CD4-positive, alpha-beta T cell (primary cell): ENCODE results near the gene SDS. TPM values are rescaled to one million over a fixed set of nuclear protein-coding genes. Genes with fewer than 3 reads are reported as not detected.

ENCODE experiments used
- ATAC-seq: fragments of 200-7000 bp; cut with Tn5 transposase; one replicate; pipeline ENCODE4 v1.10.0; 2022; ENCODE audit warnings: mild to moderate bottlenecking; ENCODE audit not compliant: poor library complexity
- CTCF ChIA-PET: fragments of 350-600 bp; sonication (Branson Sonifier 250); formaldehyde crosslinking; loops from one replicate; lab custom pipeline; 2021; ENCODE audit warnings: antibody characterized with exemption, inconsistent platforms; lab: Charles Lee
- POLR2A ChIA-PET: fragments of 350-600 bp; sonication (Branson Sonifier 250); formaldehyde crosslinking; loops from one replicate; lab custom pipeline; 2021; ENCODE audit warnings: antibody characterized with exemption, inconsistent platforms; lab: Charles Lee
- DNase-seq, 14 experiments: peaks; one replicate each; pipeline ENCODE4 v3.0.0-alpha.2; 2013 to 2020; ENCODE audit warnings: mixed read lengths in 2 of 14
- H3K27ac ChIP-seq, 2 donors: one replicate each; pipeline versions ENCODE4 v1.5.1 to v1.7.0; 2013; ENCODE audit warnings: low read length in 2 of 2, low read depth in 1 of 2, mild to moderate bottlenecking in 1 of 2
- H3K27me3 ChIP-seq, 2 experiments: 1 replicate in 1 of 2; 2 replicates in 1 of 2; pipeline versions ENCODE4 v1.6.1 to v1.7.0; 2013; ENCODE audit warnings: low read length in 2 of 2, control low read depth in 1 of 2, mild to moderate bottlenecking in 1 of 2, moderate library complexity in 1 of 2; ENCODE audit not compliant: insufficient read depth in 2 of 2, control insufficient read depth in 1 of 2
- H3K36me3 ChIP-seq: one replicate; pipeline ENCODE4 v1.6.1; 2013; ENCODE audit warnings: low read length, control low read depth; ENCODE audit not compliant: insufficient read depth
- H3K4me1 ChIP-seq: one replicate; pipeline ENCODE4 v1.6.1; 2013; ENCODE audit warnings: low read length, control low read depth; ENCODE audit not compliant: insufficient read depth
- H3K4me3 ChIP-seq: one replicate; pipeline ENCODE4 v1.5.1; 2013; ENCODE audit warnings: mild to moderate bottlenecking, low read length, moderate library complexity
- H3K9me3 ChIP-seq, 2 experiments: 1 replicate in 1 of 2; 2 replicates in 1 of 2; pipeline versions ENCODE4 v1.6.1 to v1.7.0; 2013; ENCODE audit warnings: low read length in 2 of 2, mild to moderate bottlenecking in 2 of 2, control low read depth in 1 of 2, moderate library complexity in 1 of 2; ENCODE audit not compliant: control insufficient read depth in 1 of 2, insufficient read depth in 1 of 2
- H3K27ac Mint-ChIP-seq: one replicate; pipeline ENCODE4 v1.8.0; 2020; ENCODE audit warnings: mixed read lengths
- H3K27me3 Mint-ChIP-seq: one replicate; pipeline ENCODE4 v1.8.0; 2021; ENCODE audit warnings: mixed read lengths
- H3K36me3 Mint-ChIP-seq: one replicate; pipeline ENCODE4 v1.8.0; 2021; ENCODE audit warnings: low read depth, mixed read lengths
- H3K4me1 Mint-ChIP-seq: one replicate; pipeline ENCODE4 v1.8.0; 2021; ENCODE audit warnings: low read depth, mixed read lengths
- H3K4me3 Mint-ChIP-seq: one replicate; pipeline ENCODE4 v1.8.0; 2020; ENCODE audit warnings: mild to moderate bottlenecking, mixed read lengths
- H3K9me3 Mint-ChIP-seq: one replicate; pipeline ENCODE4 v1.8.0; 2020; ENCODE audit warnings: mixed read lengths
- CTCF ChIP-seq: fragments of 200-600 bp; IDR thresholded peaks from one replicate; pipeline ENCODE4 v1.8.0; 2022; ENCODE audit warnings: antibody characterized with exemption, mild to moderate bottlenecking
- intact Hi-C, 2 experiments: fragments of 100-400 bp; cut with DNase I in 1 of 2; cut with micrococcal nuclease in 1 of 2; formaldehyde crosslinking; loops; one replicate each; pipeline versions ENCODE4 v1.15.1 to v1.9.0; 2023 to 2025; cut with DNase I, micrococcal nuclease
- total RNA-seq, 174 experiments: library from RNA in 2 of 174; stranded (reverse) in 2 of 174; gene quantifications; one replicate each; pipeline ENCODE4 v1.2.3 and lab custom pipeline; 2021 to 2026

The SDS gene
- total RNA-seq, 2 experiments from 2014 or later, result not detected

GRCh38 chr12:113428482-113428881 lies 24.8 kb upstream of the SDS start:
- Histone ChIP-seq H3K9me3 (no peaks in the 10 kb centered on the region), H3K4me3 (no peak overlapping the region), H3K36me3 (no peaks in the 10 kb centered on the region), H3K27ac (no peak overlapping the region), H3K4me1 (no peaks in the 10 kb centered on the region), H3K27me3 (peaks cover 0 to 8% of the 10 kb centered on the region in 2 experiments)
- CTCF ChIA-PET, result no interaction called here
- H3K4me3 Mint-ChIP-seq, result no peak overlapping the region
- POLR2A ChIA-PET, result no interaction called here
- H3K27ac Mint-ChIP-seq, result no peak overlapping the region
- ATAC-seq, result no peak
- DNase-seq, result no peak
- H3K27me3 Mint-ChIP-seq, result peaks cover 6% of the 10 kb centered on the region
- intact Hi-C loops, result loop anchor here in 1 of 2 experiments (10.0 kb wide), 1 partner anchor 234 kb away; no protein-coding TSS in a partner anchor
- H3K4me1 Mint-ChIP-seq, result no peaks in the 10 kb centered on the region
- no peaks in the 10 kb centered on the region for H3K9me3 Mint-ChIP-seq
- TF ChIP-seq CTCF, result no peak
- no peaks in the 10 kb centered on the region for H3K36me3 Mint-ChIP-seq

GRCh38 chr12:113427882-113428281 lies 24.2 kb upstream of the SDS start:
- Histone ChIP-seq H3K4me1 (no peaks in the 10 kb centered on the region), H3K9me3 (no peaks in the 10 kb centered on the region), H3K36me3 (no peaks in the 10 kb centered on the region), H3K27me3 (peaks cover 0 to 8% of the 10 kb centered on the region in 2 experiments), H3K4me3 (no peak overlapping the region), H3K27ac (no peak overlapping the region)
- H3K9me3 Mint-ChIP-seq, result no peaks in the 10 kb centered on the region
- peaks cover 6% of the 10 kb centered on the region for H3K27me3 Mint-ChIP-seq
- H3K36me3 Mint-ChIP-seq, result no peaks in the 10 kb centered on the region
- intact Hi-C loops, result loop anchor here in 1 of 2 experiments (10.0 kb wide), 1 partner anchor 233 kb away; no protein-coding TSS in a partner anchor
- H3K27ac Mint-ChIP-seq, result no peak overlapping the region
- TF ChIP-seq CTCF, result no peak
- ATAC-seq (no peak), DNase-seq (no peak)
- no peak overlapping the region for H3K4me3 Mint-ChIP-seq
- POLR2A ChIA-PET, result no interaction called here
- H3K4me1 Mint-ChIP-seq, result peaks cover 3% of the 10 kb centered on the region
- CTCF ChIA-PET, result no interaction called here

GRCh38 chr12:113425960-113426453 lies 22.3 kb upstream of the SDS start:
- CTCF ChIA-PET, result interaction anchor here (1.2 kb wide), 1 partner anchor 115 kb away, joined by 4 read pairs; no protein-coding TSS in a partner anchor
- POLR2A ChIA-PET, result no interaction called here
- peaks cover 3% of the 10 kb centered on the region for H3K4me1 ChIP-seq
- Mint-ChIP-seq H3K27me3 (peaks cover 3% of the 10 kb centered on the region), H3K4me3 (no peak overlapping the region), H3K27ac (no peak overlapping the region), H3K4me1 (peaks cover 14% of the 10 kb centered on the region), H3K36me3 (no peaks in the 10 kb centered on the region), H3K9me3 (no peaks in the 10 kb centered on the region)
- no peaks in the 10 kb centered on the region for H3K9me3 ChIP-seq
- intact Hi-C loops, result loop anchor here (1.0 to 10.0 kb wide), 3 partner anchors 115 to 231 kb away; no protein-coding TSS in a partner anchor
- no peak for ATAC-seq
- H3K4me3 ChIP-seq, result no peak overlapping the region
- peaks cover 0 to 8% of the 10 kb centered on the region in 2 experiments for H3K27me3 ChIP-seq
- TF ChIP-seq CTCF, result no peak
- H3K27ac ChIP-seq, result no peak overlapping the region
- no peak for DNase-seq
- no peaks in the 10 kb centered on the region for H3K36me3 ChIP-seq
